Neural crest cell (in vitro differentiated cells): ENCODE data around the gene TRIM42. TPM values are rescaled to one million over a fixed set of nuclear protein-coding genes. Genes with fewer than 3 reads are reported as not detected.
A peak's percentile ranks its signal among the peaks of the same experiment; 100 is the strongest.

ENCODE experiments used
- DNase-seq: peaks from one replicate; pipeline ENCODE4 v3.0.0; 2021; ENCODE audit warnings: low read depth, mixed read lengths, low spot score
- H3K27ac Mint-ChIP-seq: one replicate; pipeline ENCODE4 v1.8.0; 2021; ENCODE audit warnings: mild to moderate bottlenecking, mixed read lengths; ENCODE audit not compliant: unreplicated experiment
- H3K27me3 Mint-ChIP-seq: 2 replicates; pipeline ENCODE4 v1.8.0; 2021; ENCODE audit warnings: low read depth, mild to moderate bottlenecking, mixed read lengths
- H3K36me3 Mint-ChIP-seq: 2 replicates; pipeline ENCODE4 v1.8.0; 2021; ENCODE audit warnings: low read depth, mild to moderate bottlenecking, mixed read lengths
- H3K4me1 Mint-ChIP-seq: 2 replicates; pipeline ENCODE4 v1.8.0; 2021; ENCODE audit warnings: mixed read lengths
- H3K4me3 Mint-ChIP-seq: one replicate; pipeline ENCODE4 v1.8.0; 2021; ENCODE audit warnings: mild to moderate bottlenecking, mixed read lengths
- H3K9me3 Mint-ChIP-seq: 2 replicates; pipeline ENCODE4 v1.8.0; 2021; ENCODE audit warnings: mixed read lengths
- total RNA-seq: library from RNA; stranded (reverse); gene quantifications from 2 replicates; pipeline ENCODE4 v1.2.1, GENCODE V29; 2021
- TF ChIP-seq, protein P1 (sequence below): fragments of 200-600 bp; sonication (generic); conservative IDR thresholded peaks from 2 replicates; pipeline ENCODE4 v1.5.0; 2021; ENCODE audit warnings: antibody characterized with exemption, mild to moderate bottlenecking

Gene TRIM42
- total RNA-seq, 1 donor from 2014 or later = not detected

DNA sequence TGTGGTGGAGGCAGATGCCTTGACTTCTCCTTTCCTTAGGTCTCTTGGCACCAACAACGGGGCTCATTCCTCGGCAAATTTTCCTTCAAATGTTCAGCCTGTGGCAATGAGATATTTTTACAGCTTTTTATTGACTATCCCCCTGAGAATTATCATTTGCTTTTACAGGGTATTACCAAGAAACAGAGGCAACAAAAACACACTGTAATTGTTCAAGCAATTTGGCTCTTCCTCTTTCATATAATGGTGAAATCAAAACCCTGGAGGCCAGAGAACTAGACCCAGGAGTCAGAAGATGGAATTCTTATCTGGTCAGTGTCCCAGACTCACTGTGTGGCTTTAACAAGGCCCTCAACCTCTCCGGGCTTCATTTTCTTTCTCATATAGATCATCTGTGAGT is 40.1 kb downstream of the TRIM42 start:
- Mint-ChIP-seq H3K4me1 (no peaks in the 10 kb centered on the region), H3K27ac (no peak overlapping the region), H3K4me3 (no peak overlapping the region), H3K9me3 (no peaks in the 10 kb centered on the region), H3K27me3 (no peaks in the 10 kb centered on the region), H3K36me3 (no peaks in the 10 kb centered on the region)
- TF ChIP-seq, protein P1, sequence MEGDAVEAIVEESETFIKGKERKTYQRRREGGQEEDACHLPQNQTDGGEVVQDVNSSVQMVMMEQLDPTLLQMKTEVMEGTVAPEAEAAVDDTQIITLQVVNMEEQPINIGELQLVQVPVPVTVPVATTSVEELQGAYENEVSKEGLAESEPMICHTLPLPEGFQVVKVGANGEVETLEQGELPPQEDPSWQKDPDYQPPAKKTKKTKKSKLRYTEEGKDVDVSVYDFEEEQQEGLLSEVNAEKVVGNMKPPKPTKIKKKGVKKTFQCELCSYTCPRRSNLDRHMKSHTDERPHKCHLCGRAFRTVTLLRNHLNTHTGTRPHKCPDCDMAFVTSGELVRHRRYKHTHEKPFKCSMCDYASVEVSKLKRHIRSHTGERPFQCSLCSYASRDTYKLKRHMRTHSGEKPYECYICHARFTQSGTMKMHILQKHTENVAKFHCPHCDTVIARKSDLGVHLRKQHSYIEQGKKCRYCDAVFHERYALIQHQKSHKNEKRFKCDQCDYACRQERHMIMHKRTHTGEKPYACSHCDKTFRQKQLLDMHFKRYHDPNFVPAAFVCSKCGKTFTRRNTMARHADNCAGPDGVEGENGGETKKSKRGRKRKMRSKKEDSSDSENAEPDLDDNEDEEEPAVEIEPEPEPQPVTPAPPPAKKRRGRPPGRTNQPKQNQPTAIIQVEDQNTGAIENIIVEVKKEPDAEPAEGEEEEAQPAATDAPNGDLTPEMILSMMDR = no peak
- DNase-seq = no peak

DNA sequence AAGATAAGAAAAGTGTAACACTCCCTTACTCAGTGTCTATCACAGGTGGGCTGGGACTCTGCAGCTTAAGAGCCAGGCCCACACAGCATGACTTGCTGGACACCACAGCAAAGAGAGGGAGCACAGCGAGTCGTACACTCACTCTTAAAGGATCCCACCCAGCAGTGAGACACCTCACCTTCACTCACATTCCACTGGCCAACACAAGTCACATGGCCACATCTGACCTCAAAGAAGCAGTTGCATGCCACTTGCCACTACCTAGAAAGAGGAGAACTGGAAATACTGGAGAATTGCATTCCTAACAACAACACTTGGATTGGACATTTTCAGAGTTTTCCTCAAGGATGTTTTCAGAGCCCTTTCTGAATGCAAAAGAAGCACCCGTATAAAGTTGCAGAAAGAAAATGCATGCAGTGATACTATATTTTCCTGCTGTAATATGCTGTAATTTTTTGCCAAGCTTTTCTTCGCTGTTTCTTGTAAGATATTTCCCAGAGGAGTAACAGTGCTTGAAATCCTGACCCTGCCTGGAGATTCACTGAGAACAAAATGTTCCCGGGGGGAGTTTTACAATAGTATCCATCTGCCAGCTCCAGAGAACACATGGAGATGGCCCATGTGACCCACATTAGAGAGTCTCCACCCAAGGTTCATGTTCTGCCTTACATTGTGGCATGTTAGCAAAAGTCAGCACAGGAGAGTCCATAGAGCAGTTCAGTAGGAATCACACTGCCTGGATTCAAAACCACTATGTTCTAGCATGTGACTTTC is 42.2 kb downstream of the TRIM42 start:
- TF ChIP-seq, protein P1 = no peak

DNA sequence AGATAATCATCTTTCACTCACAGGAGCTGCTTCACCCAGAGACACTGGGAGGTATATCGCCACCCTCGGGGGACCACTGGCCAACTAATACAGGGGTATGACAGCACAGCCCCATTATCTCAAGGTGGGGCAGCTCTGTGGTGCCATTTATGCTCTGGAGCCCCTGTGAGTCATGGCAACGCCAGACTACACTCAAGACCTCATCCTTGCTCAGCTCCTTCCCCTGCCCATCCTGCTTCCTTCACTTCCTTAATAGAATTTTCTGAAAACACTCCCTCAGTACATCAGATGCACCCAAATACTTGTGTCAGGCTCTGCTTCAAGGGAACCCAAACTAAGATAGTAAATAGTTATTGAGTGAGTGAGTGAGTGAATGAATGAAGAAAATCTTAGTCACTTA is 45.7 kb downstream of the TRIM42 start:
- Mint-ChIP-seq H3K27me3 (no peaks in the 10 kb centered on the region), H3K4me1 (no peaks in the 10 kb centered on the region), H3K27ac (no peak overlapping the region), H3K9me3 (no peaks in the 10 kb centered on the region), H3K36me3 (no peaks in the 10 kb centered on the region), H3K4me3 (no peak overlapping the region)
- TF ChIP-seq, protein P1 = no peak
- DNase-seq = no peak

More for the DNA sequence above, 42.2 kb downstream of the TRIM42 start:
- DNase-seq = no peak
- no peak overlapping the region for H3K27ac Mint-ChIP-seq
- no peaks in the 10 kb centered on the region for H3K4me1 Mint-ChIP-seq
- no peaks in the 10 kb centered on the region for H3K9me3 Mint-ChIP-seq
- H3K36me3 Mint-ChIP-seq = no peaks in the 10 kb centered on the region
- H3K4me3 Mint-ChIP-seq = no peak overlapping the region
- H3K27me3 Mint-ChIP-seq = no peaks in the 10 kb centered on the region

DNA sequence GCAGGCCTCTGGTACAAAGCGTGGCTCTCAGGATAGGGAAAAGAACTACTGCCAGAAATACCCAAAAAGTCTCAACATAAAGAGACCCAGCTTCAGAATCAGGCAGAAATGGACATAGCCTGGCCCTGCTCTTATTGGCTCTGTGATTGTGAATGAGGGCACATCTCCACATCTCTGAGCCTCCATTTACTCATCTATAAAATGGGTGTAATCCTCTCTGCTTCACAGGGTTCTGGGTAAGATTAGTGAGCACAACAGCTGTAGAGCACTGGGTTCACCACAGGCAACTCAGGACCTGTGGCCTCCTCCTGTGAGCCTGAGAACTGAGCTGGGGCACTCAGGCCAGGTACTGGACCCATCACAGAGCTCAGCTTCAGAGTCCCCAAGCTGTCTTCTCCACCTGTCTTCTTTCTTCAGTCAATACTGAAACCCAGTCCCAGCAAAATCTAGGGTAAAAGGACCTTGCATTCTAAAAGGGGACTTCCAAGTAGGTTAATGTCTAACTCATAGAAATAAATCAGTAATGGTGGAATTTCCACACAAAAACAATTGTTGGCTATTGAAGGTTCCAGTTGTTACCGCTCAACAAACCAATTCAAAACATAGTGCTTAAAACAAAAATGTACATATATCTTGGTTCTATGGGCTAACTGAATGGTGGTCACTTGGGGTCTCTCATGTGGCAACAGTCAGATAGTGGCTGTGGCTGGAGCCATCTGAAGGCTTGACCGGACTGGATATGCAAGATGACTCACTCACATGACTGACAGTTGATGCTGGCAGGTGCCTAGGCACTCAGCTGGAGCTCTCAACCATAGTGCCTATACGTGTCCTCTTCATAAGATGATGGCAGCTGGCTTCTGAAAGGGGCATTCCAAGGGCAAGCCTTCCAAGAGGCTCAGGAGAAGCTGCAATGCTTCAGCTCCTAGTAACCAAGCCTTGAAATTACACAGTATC is 47.3 kb downstream of the TRIM42 start:
- TF ChIP-seq, protein P1 = no peak
- Mint-ChIP-seq H3K4me3 (no peak overlapping the region), H3K27ac (peak overlapping the region; percentile 62), H3K27me3 (no peaks in the 10 kb centered on the region), H3K9me3 (no peaks in the 10 kb centered on the region), H3K36me3 (no peaks in the 10 kb centered on the region), H3K4me1 (no peaks in the 10 kb centered on the region)
- no peak for DNase-seq

DNA sequence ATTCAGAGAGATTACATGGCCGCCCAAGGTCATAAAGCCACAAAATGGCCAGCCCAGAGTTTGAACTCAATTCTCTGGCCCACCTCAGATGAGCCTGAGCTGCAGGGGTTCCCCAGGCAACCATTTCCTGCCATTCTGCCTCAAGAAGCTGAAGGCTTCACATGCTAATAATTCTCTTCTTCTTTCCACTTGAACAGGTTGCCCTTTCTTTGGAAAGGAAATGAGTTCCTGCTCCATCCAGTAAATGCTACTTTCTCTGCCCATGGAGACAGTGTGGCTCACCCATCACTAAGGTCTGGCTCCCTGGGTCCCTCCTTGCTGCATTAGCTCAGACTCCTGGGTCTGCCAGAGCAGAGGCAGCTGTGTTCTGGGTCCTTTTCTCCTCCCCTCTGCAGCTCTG is 48.2 kb downstream of the TRIM42 start:
- TF ChIP-seq, protein P1 = no peak
- DNase-seq = no peak
- Mint-ChIP-seq H3K9me3 (no peaks in the 10 kb centered on the region), H3K36me3 (no peaks in the 10 kb centered on the region), H3K27me3 (no peaks in the 10 kb centered on the region), H3K27ac (no peak overlapping the region), H3K4me3 (no peak overlapping the region), H3K4me1 (no peaks in the 10 kb centered on the region)
